Measurements from ENCODE around the gene PAAF1.

- TF ChIP-seq EZH2 (IDR thresholded peaks at IDR 0.05) (no peak), CTCF (IDR thresholded peaks at IDR 0.05) (no peak), EZH2phosphoT487 (IDR thresholded peaks at IDR 0.05) (no peak)
Measured at GRCh38 chr11:73856031-73856567, 20.7 kb upstream of the PAAF1 start.
